Loucy (cell line): ENCODE measurements around the gene PPP2R3B.
"Not testable (repeated sequence)": the region's sequence is repeated elsewhere in the genome, so short reads cannot be mapped to it uniquely, and the experiment has no call there.

Experiments used
- EZH2phosphoT487 ChIP-seq: fragments of 200-600 bp; IDR thresholded peaks from 2 replicates; pipeline ENCODE4 v1.6.1; 2018; ENCODE audit warnings: antibody characterized with exemption, mild to moderate bottlenecking, moderate library complexity, borderline replicate concordance
- TF ChIP-seq, protein P1 (sequence below): fragments of 200-600 bp; sonication (generic); conservative IDR thresholded peaks from 2 replicates; pipeline ENCODE4 v1.5.1; 2014; ENCODE audit warnings: mild to moderate bottlenecking, antibody characterized with exemption, low read length

GRCh38 chrX:305781-306613, 80.7 kb downstream of the PPP2R3B start:
- TF ChIP-seq, protein P1, sequence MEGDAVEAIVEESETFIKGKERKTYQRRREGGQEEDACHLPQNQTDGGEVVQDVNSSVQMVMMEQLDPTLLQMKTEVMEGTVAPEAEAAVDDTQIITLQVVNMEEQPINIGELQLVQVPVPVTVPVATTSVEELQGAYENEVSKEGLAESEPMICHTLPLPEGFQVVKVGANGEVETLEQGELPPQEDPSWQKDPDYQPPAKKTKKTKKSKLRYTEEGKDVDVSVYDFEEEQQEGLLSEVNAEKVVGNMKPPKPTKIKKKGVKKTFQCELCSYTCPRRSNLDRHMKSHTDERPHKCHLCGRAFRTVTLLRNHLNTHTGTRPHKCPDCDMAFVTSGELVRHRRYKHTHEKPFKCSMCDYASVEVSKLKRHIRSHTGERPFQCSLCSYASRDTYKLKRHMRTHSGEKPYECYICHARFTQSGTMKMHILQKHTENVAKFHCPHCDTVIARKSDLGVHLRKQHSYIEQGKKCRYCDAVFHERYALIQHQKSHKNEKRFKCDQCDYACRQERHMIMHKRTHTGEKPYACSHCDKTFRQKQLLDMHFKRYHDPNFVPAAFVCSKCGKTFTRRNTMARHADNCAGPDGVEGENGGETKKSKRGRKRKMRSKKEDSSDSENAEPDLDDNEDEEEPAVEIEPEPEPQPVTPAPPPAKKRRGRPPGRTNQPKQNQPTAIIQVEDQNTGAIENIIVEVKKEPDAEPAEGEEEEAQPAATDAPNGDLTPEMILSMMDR: not testable (repeated sequence)
- TF ChIP-seq EZH2phosphoT487: not testable (repeated sequence)
